GM19043 (cell line): ENCODE data around the gene CHAC2.
"Not testable (repeated sequence)": the region's sequence is repeated elsewhere in the genome, so short reads cannot be mapped to it uniquely, and the experiment has no call there.

ENCODE experiments used
- ATAC-seq: cut with Tn5 transposase; IDR thresholded peaks from one replicate; pipeline ENCODE4 v1.9.1; 2021; ENCODE audit warnings: low read depth; ENCODE audit not compliant: unreplicated experiment

The CHAC2 gene

DNA sequence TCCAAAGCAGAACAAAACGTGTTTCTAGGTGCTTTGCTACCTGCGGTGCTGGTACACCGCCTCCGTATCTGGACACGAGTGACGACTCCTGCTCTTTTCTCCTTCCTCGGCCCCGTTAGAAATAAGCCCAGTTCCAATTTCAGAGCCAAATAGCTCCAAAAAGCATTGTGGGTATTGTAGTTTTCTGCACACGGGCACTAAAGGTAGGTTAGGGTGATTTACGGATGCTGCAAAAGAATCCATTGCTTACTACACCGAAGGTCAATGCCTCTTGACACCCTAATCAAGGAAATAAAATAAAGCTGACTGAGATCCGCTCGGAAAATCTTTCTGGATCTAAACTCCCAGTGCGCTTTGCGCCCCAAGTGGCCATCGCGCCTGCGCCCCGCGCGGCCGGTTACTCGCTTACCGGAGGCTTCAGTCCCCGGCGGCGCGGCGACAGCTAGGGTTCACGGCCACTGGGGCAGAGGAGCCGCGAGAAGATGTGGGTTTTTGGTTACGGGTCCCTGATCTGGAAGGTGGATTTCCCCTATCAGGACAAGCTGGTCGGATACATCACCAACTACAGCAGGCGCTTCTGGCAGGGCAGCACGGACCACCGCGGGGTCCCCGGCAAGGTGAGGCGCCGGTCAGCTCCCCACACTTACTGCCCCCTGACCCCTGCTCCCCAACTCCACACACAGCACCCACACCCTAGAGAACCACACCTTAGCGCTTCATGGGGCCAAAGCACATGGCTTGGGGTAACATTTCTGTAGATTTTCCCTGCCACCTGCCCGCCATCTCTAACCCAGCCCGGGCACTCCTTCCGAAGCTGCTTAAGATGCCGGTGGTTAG lies at the start of gene CHAC2:
CHAC2 (plus strand) TSS at position 400 of the 837 bp plus-strand sequence; CDS start at position 483, 83 bp downstream.
- ATAC-seq = peak; percentile 91

GRCh38 chr2:53720944-53721343 lies 46.7 kb upstream of the CHAC2 start:
- not testable (repeated sequence) for ATAC-seq

GRCh38 chr2:53724536-53724935 lies 43.1 kb upstream of the CHAC2 start:
- no peak for ATAC-seq

- ATAC-seq = no peak
Observed at GRCh38 chr2:53725662-53726061, 41.9 kb upstream of the CHAC2 start.

- ATAC-seq = no peak
Observed at GRCh38 chr2:53727921-53728320, 39.7 kb upstream of the CHAC2 start.

DNA sequence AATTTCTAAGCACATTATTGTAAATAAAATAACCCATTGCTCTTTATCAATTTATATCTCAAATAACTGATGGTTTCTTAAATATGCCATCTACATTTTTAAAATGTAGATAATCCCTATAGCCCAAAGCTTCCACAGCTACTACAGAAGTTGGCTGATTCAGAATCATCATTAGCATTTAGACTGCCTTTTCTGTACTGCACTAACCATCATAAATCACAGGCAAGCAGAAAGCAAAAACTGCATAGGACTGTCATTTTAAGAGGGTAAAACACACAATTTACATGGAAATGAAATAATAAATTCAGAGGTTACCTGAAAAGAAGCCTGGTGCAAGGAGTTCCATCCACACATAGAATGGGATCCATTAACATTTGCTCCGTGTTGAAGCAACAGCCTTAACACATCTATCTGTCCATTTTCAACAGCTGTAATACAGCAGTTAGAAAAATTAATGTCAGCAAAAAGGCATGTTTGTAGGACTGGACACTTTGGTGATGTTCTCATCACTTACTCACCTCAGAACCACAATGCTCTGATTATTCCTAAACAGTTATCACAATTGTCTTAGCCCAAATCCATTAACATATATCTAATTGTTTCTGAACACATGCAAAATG lies 38.4 kb upstream of the CHAC2 start:
- ATAC-seq = no peak

- ATAC-seq = no peak
Observed at GRCh38 chr2:53737091-53737490, 30.5 kb upstream of the CHAC2 start.

GRCh38 chr2:53739032-53739431 lies 28.6 kb upstream of the CHAC2 start:
- no peak for ATAC-seq

DNA sequence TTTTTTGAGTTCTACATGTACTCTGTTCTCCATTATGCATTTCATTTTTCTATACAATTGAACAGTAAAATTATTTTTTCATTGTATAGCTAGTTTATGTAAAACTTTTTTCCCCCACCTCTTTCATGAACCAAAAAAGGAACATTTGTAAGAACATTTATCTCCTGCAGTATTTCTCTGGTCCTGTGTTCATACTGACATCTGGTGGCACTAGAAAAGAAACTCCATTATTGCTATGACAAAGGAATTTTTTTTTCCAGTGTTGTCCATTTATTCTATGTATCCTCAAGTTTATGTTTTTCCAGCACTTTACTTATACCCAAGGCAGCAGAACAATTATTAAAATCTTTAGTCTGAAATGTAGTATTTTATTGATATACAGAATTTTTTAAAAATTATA lies 27.4 kb upstream of the CHAC2 start:
- ATAC-seq = no peak

DNA sequence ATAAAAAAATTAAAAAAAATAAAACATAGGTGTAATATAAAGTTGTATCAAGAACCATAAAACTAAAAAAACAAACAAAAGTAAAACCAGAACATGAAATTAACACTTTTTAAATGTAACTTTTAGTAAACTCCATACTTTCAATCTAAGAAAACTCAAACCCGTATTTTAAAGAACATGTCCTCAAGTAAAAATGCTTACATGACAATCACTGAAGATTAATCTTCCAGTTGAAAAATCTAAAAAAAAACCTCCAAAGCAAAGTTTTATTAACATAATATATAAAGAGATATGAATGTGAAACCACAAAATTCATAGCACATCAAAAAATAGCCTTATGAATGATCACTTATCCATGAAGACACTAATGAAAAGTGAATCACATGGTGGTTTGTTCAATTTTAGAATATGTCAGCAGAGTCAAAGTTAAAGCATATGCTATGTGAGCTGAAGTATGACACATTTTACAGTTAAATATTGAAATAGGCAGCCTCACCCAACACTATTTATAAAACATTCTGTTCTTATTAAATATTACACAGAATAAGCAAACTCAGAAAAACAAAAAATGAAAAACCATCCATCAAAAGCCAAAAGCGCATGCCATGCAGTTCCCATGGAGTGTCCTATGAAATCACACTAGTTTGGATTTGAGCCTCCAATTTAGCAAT lies 23.1 kb upstream of the CHAC2 start:
- no peak for ATAC-seq

GRCh38 chr2:53750041-53750768 lies 17.4 kb upstream of the CHAC2 start:
- ATAC-seq = no peak

GRCh38 chr2:53751728-53752127 lies 15.9 kb upstream of the CHAC2 start:
- peak; percentile 86 for ATAC-seq

- no peak for ATAC-seq
Observed at GRCh38 chr2:53752385-53752784, 15.2 kb upstream of the CHAC2 start.

GRCh38 chr2:53753041-53753440 lies 14.6 kb upstream of the CHAC2 start:
- no peak for ATAC-seq

GRCh38 chr2:53755121-53755520 lies 12.5 kb upstream of the CHAC2 start:
- ATAC-seq = no peak

DNA sequence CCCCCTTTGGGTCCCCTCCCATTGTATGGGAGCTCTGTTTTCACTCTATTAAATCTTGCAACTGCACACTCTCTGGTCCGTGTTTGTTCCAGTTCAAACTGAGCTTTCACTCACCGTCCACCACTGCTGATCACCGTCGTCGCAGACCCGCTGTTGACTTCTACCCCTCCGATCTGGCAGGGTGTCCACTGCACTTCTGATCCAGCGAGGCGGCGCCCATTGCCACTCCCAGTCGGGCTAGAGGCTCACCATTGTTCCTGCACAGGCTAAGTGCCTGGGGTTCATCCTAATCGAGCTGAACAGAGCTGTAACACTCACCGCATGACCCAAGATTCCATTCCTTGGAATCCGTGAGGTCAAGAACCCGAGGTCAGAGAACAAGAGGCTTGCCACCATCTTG lies 11.0 kb upstream of the CHAC2 start:
- no peak for ATAC-seq

DNA sequence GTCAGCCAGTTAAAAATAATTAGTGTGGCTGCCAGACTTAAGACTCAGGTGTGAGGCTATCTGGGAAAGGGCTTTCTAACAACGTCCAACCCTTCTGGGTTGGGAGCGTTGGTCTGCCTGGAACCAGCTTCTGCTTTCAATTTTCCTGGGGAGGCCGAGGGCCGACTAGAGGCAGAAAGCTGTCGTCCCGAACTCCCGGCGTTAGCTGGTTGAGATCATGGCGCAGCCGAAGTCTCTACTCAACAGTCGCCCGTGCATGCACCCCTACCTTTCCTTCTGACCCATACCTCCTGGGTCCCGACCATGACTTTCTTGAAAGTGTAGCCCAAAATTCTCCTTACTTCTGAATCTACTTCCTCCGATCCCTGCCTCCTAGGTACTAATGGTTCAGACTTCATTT lies 10.4 kb upstream of the CHAC2 start:
- ATAC-seq = not testable (repeated sequence)

GRCh38 chr2:53765767-53766166 lies 1.8 kb upstream of the CHAC2 start:
- no peak for ATAC-seq

- peak; percentile 36 for ATAC-seq
Observed at GRCh38 chr2:53768242-53768542, 588 bp downstream of the CHAC2 start.

DNA sequence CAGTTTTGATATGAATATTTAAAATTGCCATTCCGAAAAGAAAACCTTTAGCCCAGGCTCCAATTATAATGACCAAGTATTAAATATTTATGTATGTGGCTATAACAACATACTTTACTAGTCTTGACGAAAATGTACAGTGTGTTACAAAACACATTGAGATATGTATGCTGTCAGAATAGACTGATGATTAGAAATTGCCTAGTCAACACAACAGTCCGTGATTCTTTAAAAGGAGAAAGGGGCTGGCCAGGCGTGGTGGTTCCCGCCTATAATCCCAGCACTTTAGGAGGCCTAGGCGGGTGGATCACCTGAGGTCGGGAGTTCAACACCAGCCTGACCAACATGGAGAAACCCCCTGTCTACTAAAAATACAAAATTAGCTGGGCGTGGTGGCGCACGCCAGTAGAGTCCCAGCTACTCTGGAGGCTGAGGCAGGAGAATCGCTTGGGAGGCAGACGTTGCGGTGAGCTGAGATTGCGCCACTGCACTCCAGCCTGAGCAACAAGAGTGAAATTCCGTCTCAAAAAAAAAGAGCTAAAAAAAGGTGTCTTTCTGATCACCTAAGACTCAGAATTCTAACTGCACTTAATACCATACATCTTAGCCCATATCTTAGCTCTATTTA lies 1.8 kb downstream of the CHAC2 start:
- ATAC-seq = no peak

- ATAC-seq = no peak
Observed at GRCh38 chr2:53770264-53770663, 2.7 kb downstream of the CHAC2 start.
